ENCODE results near the gene DIP2C.
"Not testable (repeated sequence)": the region's sequence is repeated elsewhere in the genome, so short reads cannot be mapped to it uniquely, and the experiment has no call there.

GRCh38 chr10:323046-323445 lies 366.4 kb downstream of the DIP2C start:
- not testable (repeated sequence) for TF ChIP-seq CTCF, POLR2A (IDR thresholded peaks at IDR 0.05)
